ENCODE measurements around the gene OSBPL2. TPM values are rescaled to one million over a fixed set of nuclear protein-coding genes. Genes with fewer than 3 reads are reported as not detected.

Gene OSBPL2
- total and polyA plus RNA-seq, 4 donors: 9.9 to 19.7 (median 12.3) TPM

DNA sequence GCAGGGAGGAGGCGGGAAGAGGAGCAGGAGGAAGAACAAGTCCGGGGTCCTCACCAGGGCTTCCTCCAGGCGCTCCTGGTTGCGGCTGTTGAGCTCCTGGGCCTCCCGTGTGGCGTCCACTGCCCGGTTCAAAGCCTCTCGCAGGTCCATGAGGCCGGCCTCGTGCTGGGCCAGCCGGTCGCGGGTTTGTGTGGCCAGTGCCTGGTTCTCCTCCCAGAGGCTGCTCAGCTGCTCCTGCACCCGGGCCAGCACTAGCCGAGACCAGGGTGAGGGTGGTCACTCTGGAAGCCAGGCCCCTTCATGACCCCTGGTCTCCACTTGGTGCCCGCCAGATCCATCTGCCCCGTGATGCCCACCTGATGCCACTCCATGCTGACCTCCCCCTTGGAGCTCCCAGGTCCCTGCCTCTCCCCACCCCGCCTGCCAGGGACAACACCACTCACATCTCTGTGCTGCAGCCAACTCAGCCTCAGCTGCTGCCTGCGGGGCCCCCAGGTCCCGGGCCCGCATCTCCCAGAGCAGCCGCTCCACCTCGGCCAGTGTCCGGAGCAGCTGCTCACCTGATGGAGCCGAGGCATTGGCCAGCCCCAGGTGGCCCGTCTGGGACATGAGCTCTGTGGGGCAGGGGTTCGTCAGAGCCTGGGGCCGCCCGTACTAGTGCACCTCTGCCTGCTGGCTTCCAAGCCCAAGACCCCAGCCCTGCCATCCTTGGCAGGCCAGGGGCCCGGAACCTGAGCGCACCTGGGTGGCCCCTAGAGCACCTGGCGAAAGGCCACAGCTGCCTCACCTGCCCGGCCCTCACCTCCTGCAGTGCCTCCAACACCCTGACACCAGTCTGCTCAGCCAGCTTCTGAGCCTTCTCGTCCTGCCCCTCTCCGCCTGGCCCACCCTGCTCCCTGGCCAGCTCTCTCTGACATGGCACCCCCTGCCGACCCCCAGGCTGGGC lies 80.4 kb downstream of the OSBPL2 start:
- Histone ChIP-seq H3K4me3 (ENCODE audit: low read depth in 1 of 3, low read length in 3 of 3) (no peak overlapping the region), H3K9ac (ENCODE audit: low read depth in 1 of 2, low read length in 2 of 2) (no peak overlapping the region), H3K27ac (ENCODE audit: low read depth in 1 of 2, low read length in 2 of 2) (no peak overlapping the region), H3K4me1 (ENCODE audit: control insufficient read depth in 4 of 4, insufficient read depth in 4 of 4, low read length in 3 of 4) (peaks cover 0 to 9% (median 2%) of the 10 kb centered on the region in 4 donors), H3K9me3 (ENCODE audit: control insufficient read depth in 4 of 4, low read length in 3 of 4) (no peaks in the 10 kb centered on the region), H3K27me3 (ENCODE audit: control insufficient read depth in 4 of 4, insufficient read depth in 4 of 4, low read length in 3 of 4) (no peaks in the 10 kb centered on the region), H3K36me3 (ENCODE audit: control insufficient read depth in 4 of 4, insufficient read depth in 3 of 4, low read depth in 1 of 4, low read length in 3 of 4) (peaks cover 6 to 40% (median 10%) of the 10 kb centered on the region in 4 donors)
- 94% methylated on average over 36 of the region's 36 CpGs for WGBS
- no peak for DNase-seq (ENCODE audit: low spot score)
- TF ChIP-seq ZBTB33 (IDR thresholded peaks at IDR 0.05): no peak
- TF ChIP-seq HNF4A (conservative IDR thresholded peaks at IDR 0.05): no peak
- TF ChIP-seq, protein P1, sequence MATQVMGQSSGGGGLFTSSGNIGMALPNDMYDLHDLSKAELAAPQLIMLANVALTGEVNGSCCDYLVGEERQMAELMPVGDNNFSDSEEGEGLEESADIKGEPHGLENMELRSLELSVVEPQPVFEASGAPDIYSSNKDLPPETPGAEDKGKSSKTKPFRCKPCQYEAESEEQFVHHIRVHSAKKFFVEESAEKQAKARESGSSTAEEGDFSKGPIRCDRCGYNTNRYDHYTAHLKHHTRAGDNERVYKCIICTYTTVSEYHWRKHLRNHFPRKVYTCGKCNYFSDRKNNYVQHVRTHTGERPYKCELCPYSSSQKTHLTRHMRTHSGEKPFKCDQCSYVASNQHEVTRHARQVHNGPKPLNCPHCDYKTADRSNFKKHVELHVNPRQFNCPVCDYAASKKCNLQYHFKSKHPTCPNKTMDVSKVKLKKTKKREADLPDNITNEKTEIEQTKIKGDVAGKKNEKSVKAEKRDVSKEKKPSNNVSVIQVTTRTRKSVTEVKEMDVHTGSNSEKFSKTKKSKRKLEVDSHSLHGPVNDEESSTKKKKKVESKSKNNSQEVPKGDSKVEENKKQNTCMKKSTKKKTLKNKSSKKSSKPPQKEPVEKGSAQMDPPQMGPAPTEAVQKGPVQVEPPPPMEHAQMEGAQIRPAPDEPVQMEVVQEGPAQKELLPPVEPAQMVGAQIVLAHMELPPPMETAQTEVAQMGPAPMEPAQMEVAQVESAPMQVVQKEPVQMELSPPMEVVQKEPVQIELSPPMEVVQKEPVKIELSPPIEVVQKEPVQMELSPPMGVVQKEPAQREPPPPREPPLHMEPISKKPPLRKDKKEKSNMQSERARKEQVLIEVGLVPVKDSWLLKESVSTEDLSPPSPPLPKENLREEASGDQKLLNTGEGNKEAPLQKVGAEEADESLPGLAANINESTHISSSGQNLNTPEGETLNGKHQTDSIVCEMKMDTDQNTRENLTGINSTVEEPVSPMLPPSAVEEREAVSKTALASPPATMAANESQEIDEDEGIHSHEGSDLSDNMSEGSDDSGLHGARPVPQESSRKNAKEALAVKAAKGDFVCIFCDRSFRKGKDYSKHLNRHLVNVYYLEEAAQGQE (IDR thresholded peaks at IDR 0.05): no peak
- no peak for TF ChIP-seq YY1 (IDR thresholded peaks at IDR 0.05)
- no peak for TF ChIP-seq NR2F2 (IDR thresholded peaks at IDR 0.05)
- TF ChIP-seq RAD21 (IDR thresholded peaks at IDR 0.05): no peak
- no peak for TF ChIP-seq SP1 (IDR thresholded peaks at IDR 0.05)
- no peak for TF ChIP-seq FOXA2 (IDR thresholded peaks at IDR 0.05)
- no peak for TF ChIP-seq FOXA1 (IDR thresholded peaks at IDR 0.05)
- no peak for TF ChIP-seq GABPA (IDR thresholded peaks at IDR 0.05 in 1 of 2, conservative IDR thresholded peaks at IDR 0.05 in 1 of 2)
- TF ChIP-seq ATF3 (IDR thresholded peaks at IDR 0.05): no peak
- TF ChIP-seq HNF4G (IDR thresholded peaks at IDR 0.05): no peak
- no peak for TF ChIP-seq EGR1 (IDR thresholded peaks at IDR 0.05; ENCODE audit: low read depth in 2 of 2)
- no peak for TF ChIP-seq TAF1 (conservative IDR thresholded peaks at IDR 0.05)
- no peak for TF ChIP-seq MAX (IDR thresholded peaks at IDR 0.05)
- TF ChIP-seq RXRA (IDR thresholded peaks at IDR 0.05): no peak
- no peak for TF ChIP-seq JUND (IDR thresholded peaks at IDR 0.05)
- no peak for TF ChIP-seq CTCF (IDR thresholded peaks at IDR 0.05; ENCODE audit: low read depth, low read length, missing input control)

Data from liver (tissue), 9 donors.